ENCODE data around the gene ZNF516. TPM values are rescaled to one million over a fixed set of nuclear protein-coding genes. Genes with fewer than 3 reads are reported as not detected.

Gene ZNF516
- total RNA-seq, 2 experiments from 2014 or later: 1.5 to 2.0 TPM

- no peaks in the 10 kb centered on the region for H3K36me3 Mint-ChIP-seq
- H3K9me3 Mint-ChIP-seq (ENCODE audit: low read depth): no peaks in the 10 kb centered on the region
- CTCF ChIA-PET: interaction anchor here (0.5 kb wide), 1 partner anchor 8 kb away, joined by 3 read pairs; no protein-coding TSS in a partner anchor
- no peak overlapping the region for H3K27ac Mint-ChIP-seq
- DNase-seq (no peak), ATAC-seq (no peak)
- peaks cover 12% of the 10 kb centered on the region for H3K4me1 Mint-ChIP-seq
- peaks cover 39% of the 10 kb centered on the region for H3K27me3 Mint-ChIP-seq
- H3K4me3 Mint-ChIP-seq: no peak overlapping the region
These were observed 110.0 kb downstream of the ZNF516 start for GRCh38 chr18:76384861-76385680.

GRCh38 chr18:76384114-76384790, 110.8 kb downstream of the ZNF516 start:
- no peaks in the 10 kb centered on the region for H3K36me3 Mint-ChIP-seq
- H3K27ac Mint-ChIP-seq: no peak overlapping the region
- no peak overlapping the region for H3K4me3 Mint-ChIP-seq
- peaks cover 33% of the 10 kb centered on the region for H3K27me3 Mint-ChIP-seq
- peaks cover 12% of the 10 kb centered on the region for H3K4me1 Mint-ChIP-seq
- CTCF ChIA-PET: interaction anchor here (0.5 kb wide), 1 partner anchor 8 kb away, joined by 3 read pairs; no protein-coding TSS in a partner anchor
- DNase-seq (no peak), ATAC-seq (no peak)
- H3K9me3 Mint-ChIP-seq (ENCODE audit: low read depth): no peaks in the 10 kb centered on the region

GRCh38 chr18:76383636-76384035, 111.4 kb downstream of the ZNF516 start:
- Mint-ChIP-seq H3K4me1 (peaks cover 12% of the 10 kb centered on the region), H3K27ac (no peak overlapping the region), H3K27me3 (peaks cover 26% of the 10 kb centered on the region), H3K4me3 (no peak overlapping the region), H3K9me3 (ENCODE audit: low read depth) (no peaks in the 10 kb centered on the region), H3K36me3 (no peaks in the 10 kb centered on the region)
- ATAC-seq (no peak), DNase-seq (no peak)
- CTCF ChIA-PET: no interaction called here

GRCh38 chr18:76382275-76382674, 112.8 kb downstream of the ZNF516 start:
- Mint-ChIP-seq H3K4me1 (peaks cover 12% of the 10 kb centered on the region), H3K27me3 (peaks cover 19% of the 10 kb centered on the region), H3K36me3 (no peaks in the 10 kb centered on the region), H3K4me3 (no peak overlapping the region), H3K9me3 (ENCODE audit: low read depth) (no peaks in the 10 kb centered on the region), H3K27ac (no peak overlapping the region)
- CTCF ChIA-PET: no interaction called here
- DNase-seq: no peak
- ATAC-seq: no peak

- H3K4me1 Mint-ChIP-seq: peaks cover 11% of the 10 kb centered on the region
- H3K27me3 Mint-ChIP-seq: peaks cover 7% of the 10 kb centered on the region
- H3K9me3 Mint-ChIP-seq (ENCODE audit: low read depth): no peaks in the 10 kb centered on the region
- no peak overlapping the region for H3K4me3 Mint-ChIP-seq
- no peaks in the 10 kb centered on the region for H3K36me3 Mint-ChIP-seq
- H3K27ac Mint-ChIP-seq: no peak overlapping the region
- DNase-seq (no peak), ATAC-seq (no peak)
- CTCF ChIA-PET: no interaction called here
These were observed 114.1 kb downstream of the ZNF516 start for GRCh38 chr18:76380791-76381405.

- Mint-ChIP-seq H3K27me3 (peaks cover 6% of the 10 kb centered on the region), H3K9me3 (ENCODE audit: low read depth) (no peaks in the 10 kb centered on the region), H3K4me1 (peaks cover 18% of the 10 kb centered on the region), H3K27ac (no peak overlapping the region), H3K36me3 (no peaks in the 10 kb centered on the region), H3K4me3 (no peak overlapping the region)
- DNase-seq (no peak), ATAC-seq (no peak)
- CTCF ChIA-PET: no interaction called here
These were observed 114.8 kb downstream of the ZNF516 start for GRCh38 chr18:76380127-76380729.

- H3K4me3 Mint-ChIP-seq: no peak overlapping the region
- ATAC-seq: no peak
- peaks cover 2% of the 10 kb centered on the region for H3K36me3 Mint-ChIP-seq
- H3K27me3 Mint-ChIP-seq: peaks cover 6% of the 10 kb centered on the region
- CTCF ChIA-PET: no interaction called here
- no peak overlapping the region for H3K27ac Mint-ChIP-seq
- peaks cover 25% of the 10 kb centered on the region for H3K4me1 Mint-ChIP-seq
- DNase-seq: no peak
- no peaks in the 10 kb centered on the region for H3K9me3 Mint-ChIP-seq (ENCODE audit: low read depth)
These were observed 115.6 kb downstream of the ZNF516 start for GRCh38 chr18:76379226-76380126.

GRCh38 chr18:76378526-76379215, 116.4 kb downstream of the ZNF516 start:
- ATAC-seq (no peak), DNase-seq (no peak)
- Mint-ChIP-seq H3K36me3 (peaks cover 2% of the 10 kb centered on the region), H3K9me3 (ENCODE audit: low read depth) (no peaks in the 10 kb centered on the region), H3K27me3 (peaks cover 6% of the 10 kb centered on the region), H3K27ac (no peak overlapping the region), H3K4me3 (no peak overlapping the region), H3K4me1 (peaks cover 33% of the 10 kb centered on the region)
- CTCF ChIA-PET: no interaction called here

GRCh38 chr18:76377359-76377756, 117.7 kb downstream of the ZNF516 start:
- ATAC-seq: no peak
- CTCF ChIA-PET: no interaction called here
- Mint-ChIP-seq H3K9me3 (ENCODE audit: low read depth) (no peaks in the 10 kb centered on the region), H3K36me3 (peaks cover 3% of the 10 kb centered on the region), H3K4me1 (peaks cover 41% of the 10 kb centered on the region), H3K4me3 (no peak overlapping the region), H3K27me3 (peaks cover 10% of the 10 kb centered on the region), H3K27ac (no peak overlapping the region)
- no peak for DNase-seq

GRCh38 chr18:76376668-76377358, 118.2 kb downstream of the ZNF516 start:
- H3K27ac Mint-ChIP-seq: no peak overlapping the region
- peaks cover 41% of the 10 kb centered on the region for H3K4me1 Mint-ChIP-seq
- CTCF ChIA-PET: interaction anchor here (0.5 to 0.7 kb wide), 3 partner anchors 8 to 1120 kb away, joined by 3 read pairs; no protein-coding TSS in a partner anchor
- H3K36me3 Mint-ChIP-seq: peaks cover 3% of the 10 kb centered on the region
- no peak overlapping the region for H3K4me3 Mint-ChIP-seq
- DNase-seq (no peak), ATAC-seq (no peak)
- H3K9me3 Mint-ChIP-seq (ENCODE audit: low read depth): no peaks in the 10 kb centered on the region
- peaks cover 9% of the 10 kb centered on the region for H3K27me3 Mint-ChIP-seq

- Mint-ChIP-seq H3K27me3 (peaks cover 9% of the 10 kb centered on the region), H3K4me3 (no peak overlapping the region), H3K27ac (no peak overlapping the region), H3K9me3 (ENCODE audit: low read depth) (no peaks in the 10 kb centered on the region), H3K36me3 (peaks cover 3% of the 10 kb centered on the region), H3K4me1 (peaks cover 41% of the 10 kb centered on the region)
- DNase-seq: no peak
- CTCF ChIA-PET: interaction anchor here (0.7 kb wide), 2 partner anchors 9 to 41 kb away, joined by 3 read pairs; no protein-coding TSS in a partner anchor
- ATAC-seq: no peak
These were observed 118.8 kb downstream of the ZNF516 start for GRCh38 chr18:76376225-76376624.

Data from activated CD8-positive, alpha-beta memory T cell treated with anti-CD3 and anti-CD28 coated beads, Interleukin-2, amount 10 ng/mL, durations not matched to agents 7 days and 5 days (primary cell).